Right ventricle myocardium inferior (tissue), 1 donor: ENCODE results near the gene NHS. TPM values are rescaled to one million over a fixed set of nuclear protein-coding genes. Genes with fewer than 3 reads are reported as not detected.

ENCODE experiments used
- ATAC-seq: fragments of 200-7000 bp; cut with Tn5 transposase; one replicate; pipeline ENCODE4 v1.9.1; 2020; ENCODE audit warnings: mild to moderate bottlenecking, moderate library complexity
- DNase-seq: peaks from one replicate; pipeline ENCODE4 v3.0.0; 2021; ENCODE audit errors: missing footprints
- intact Hi-C: fragments of 100-400 bp; cut with DNase I; formaldehyde crosslinking; loops from one replicate; pipeline ENCODE4 v1.11.0; 2022
- microRNA-seq: library from miRNA; unstranded; fragments of <30 nt; microRNA quantifications from one replicate; pipeline ENCODE4 v1.2.0, GENCODE V29; 2020
- total RNA-seq: library from RNA; stranded (reverse); fragmentation: NEBNext Ultra II Directional; extraction: Animal tissue kit (Norgen Biotek cat#: 25700); gene quantifications from one replicate; pipeline ENCODE4 v1.2.1, GENCODE V29; 2021
- donor health status: DM: no; HTN: yes; CAD: no; lungs with severe emphysema.

The NHS gene
- total RNA-seq, 1 donor from 2014 or later, result 2.8 TPM

GRCh38 chrX:17748684-17749083 is 373.7 kb downstream of the NHS start:
- no peak for ATAC-seq
- intact Hi-C loops, result no loop called here
- no peak for DNase-seq

DNA sequence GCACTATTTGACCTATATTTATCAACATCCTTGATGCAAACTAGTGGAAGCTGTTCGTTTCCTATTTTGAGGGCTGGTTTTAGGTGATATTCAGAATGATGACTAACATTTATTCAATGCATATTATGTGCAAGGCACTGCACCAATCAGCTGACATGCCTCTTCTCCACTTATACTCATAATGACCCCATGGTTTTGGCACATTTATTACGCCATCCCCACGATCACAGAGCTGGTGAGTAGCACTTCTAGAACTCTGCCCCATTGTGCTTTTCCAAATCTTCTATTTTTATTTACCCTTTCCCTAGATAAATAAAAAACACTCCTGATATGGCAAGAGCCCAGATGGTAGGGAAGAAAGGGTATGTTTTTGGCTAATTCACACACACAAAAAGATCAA is 375.4 kb downstream of the NHS start:
- ATAC-seq, result no peak
- DNase-seq, result no peak
- intact Hi-C loops, result no loop called here

DNA sequence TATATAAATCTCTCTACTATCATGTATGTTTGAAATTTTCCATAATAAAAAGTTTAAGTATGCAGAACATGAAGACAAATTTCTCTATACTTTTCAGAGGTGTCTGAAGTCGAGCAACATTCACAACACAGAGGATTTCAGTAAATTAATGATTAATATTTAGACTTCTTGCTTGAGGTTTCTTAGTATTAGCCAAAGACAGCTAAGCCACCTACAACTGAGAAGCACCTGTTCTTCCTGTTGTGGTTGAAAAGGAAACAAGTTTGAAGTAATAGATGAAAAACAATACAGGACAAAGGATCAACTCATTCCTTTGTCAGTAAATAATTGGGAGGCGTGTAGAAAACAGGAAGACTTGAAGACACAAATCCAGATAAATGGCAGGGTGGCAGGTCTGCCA is 383.4 kb downstream of the NHS start:
- intact Hi-C loops, result no loop called here
- ATAC-seq (no peak), DNase-seq (no peak)

DNA sequence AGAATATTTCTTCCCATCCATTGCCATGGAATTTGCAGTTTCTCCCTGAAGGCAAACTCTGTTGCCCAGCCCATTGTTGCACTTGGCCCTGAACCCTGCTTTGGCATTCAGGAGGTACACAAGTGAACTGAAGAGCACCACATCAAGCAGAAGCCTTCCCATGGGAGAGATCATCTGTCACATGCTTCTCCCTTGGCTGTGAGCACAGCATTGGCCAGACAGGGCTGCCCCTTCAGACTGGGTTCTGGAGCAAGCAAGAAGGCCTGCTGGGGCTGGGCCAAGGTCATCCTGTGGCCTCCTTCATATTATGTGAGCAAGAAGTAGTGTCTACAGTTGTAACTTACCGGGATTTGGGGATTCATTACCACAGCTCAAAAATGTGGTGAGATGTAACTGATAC is 385.0 kb downstream of the NHS start:
- no peak for DNase-seq
- ATAC-seq, result no peak
- intact Hi-C loops, result no loop called here

GRCh38 chrX:17767734-17768133 is 392.7 kb downstream of the NHS start:
- no peak for DNase-seq
- ATAC-seq, result no peak
- intact Hi-C loops, result no loop called here

DNA sequence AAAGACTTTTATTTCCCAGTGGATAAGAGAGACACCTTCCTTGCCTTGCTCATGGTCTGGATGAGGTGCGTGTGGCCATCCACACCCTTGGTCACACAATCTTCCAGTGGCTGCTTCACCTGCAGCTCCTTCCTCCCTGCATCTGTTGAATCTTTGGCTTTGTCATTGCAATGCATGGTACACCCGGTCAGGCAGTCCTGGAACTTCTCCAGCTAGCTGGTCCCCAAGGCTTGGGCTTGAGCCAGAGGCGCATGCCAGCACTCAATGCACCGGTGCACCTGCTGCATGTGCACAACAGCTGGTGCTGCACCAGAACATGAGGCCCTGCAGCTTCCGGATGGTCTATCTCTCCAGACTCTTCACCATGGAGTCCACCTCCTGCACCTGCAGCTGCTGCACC is 394.0 kb downstream of the NHS start:
- DNase-seq (no peak), ATAC-seq (no peak)
- intact Hi-C loops, result no loop called here

DNA sequence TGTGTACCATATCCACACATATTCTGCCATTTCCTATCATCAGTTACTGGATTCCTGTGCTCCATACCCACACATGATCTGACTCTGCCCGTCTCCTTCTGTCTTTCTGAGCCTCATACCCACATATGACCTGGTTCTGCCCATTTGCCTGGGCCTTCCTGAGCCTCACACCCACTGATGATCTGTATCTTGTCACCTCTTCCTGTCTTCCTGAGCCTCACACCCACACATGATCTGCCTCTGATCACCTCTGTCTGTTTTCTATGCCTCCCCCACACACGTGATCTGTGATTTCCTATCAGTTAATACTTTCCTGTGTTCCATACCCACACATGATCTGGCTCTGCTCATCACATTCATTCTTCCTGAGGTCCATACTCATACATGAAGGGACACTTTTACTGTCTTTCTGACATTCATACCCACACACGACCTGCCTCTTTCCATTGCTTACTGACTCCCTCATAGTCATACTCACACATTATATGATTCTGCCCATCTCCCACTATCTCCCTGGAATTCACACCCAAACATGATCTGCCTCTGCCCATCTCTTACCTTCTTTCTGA is 394.8 kb downstream of the NHS start:
- intact Hi-C loops, result no loop called here

GRCh38 chrX:17773221-17773876 is 398.3 kb downstream of the NHS start:
- ATAC-seq (no peak), DNase-seq (no peak)
- intact Hi-C loops, result no loop called here

More for the DNA sequence above, 394.8 kb downstream of the NHS start:
- ATAC-seq, result no peak
- DNase-seq, result no peak

DNA sequence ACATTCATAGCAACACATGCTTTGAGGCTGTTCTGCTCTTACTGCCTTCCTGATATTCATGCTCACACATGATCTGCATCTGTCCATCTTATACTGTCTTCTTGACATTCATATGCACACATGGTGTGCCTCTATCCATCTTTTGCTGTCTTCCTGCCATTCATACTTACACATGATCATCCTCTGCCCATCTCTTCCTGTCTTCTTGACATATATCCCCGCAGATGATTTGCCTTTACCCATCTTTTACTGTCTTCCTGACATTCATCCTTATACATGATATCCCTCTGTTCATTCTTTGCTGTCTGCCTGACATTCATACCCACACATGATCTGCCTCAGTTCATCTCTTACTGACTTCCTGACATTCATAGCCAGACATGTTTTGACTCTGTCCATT is 399.1 kb downstream of the NHS start:
- intact Hi-C loops, result no loop called here
- DNase-seq, result no peak

DNA sequence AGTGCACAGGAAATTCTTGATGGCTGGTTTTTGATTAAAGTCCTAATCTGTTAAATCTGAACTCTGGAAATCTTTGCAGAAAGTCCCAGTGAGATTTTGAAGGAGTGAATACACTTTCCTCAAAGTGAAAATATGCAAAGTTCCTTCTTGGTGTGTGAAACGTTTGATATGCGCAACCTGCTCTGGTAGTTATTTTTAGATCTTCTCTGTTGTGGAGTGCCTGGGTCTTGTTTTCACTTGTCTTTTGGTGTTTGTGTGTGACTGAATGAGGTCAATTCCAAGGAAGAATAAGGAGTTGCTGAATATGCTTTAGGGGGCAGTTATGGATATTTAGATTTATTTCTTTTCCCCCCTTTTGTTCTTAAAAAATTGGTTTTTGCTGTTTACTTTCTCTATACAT is 404.0 kb downstream of the NHS start:
- intact Hi-C loops, result no loop called here
- DNase-seq, result no peak
- ATAC-seq, result no peak

More for the DNA sequence above, 399.1 kb downstream of the NHS start:
- ATAC-seq, result no peak

DNA sequence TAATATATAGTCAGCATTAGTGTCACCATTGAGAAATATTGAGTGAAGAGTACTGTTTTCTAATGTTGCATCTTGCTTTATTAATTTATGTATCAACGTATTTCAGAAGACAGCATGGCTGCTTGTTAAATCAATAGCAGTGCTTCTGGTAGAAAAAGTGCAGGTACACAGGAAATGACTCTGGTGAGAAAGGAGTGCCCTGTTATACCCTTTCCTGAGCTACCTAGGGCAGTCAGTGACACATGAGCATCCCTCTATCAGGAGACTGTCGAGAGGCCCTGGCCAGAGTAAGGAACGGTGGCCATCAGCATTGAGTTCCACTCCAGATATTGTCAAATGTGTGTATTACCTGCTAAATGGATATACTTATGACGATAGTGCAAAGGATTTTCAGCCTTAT is 404.4 kb downstream of the NHS start:
- DNase-seq, result no peak

More for the DNA sequence above, 404.4 kb downstream of the NHS start:
- intact Hi-C loops, result no loop called here
- no peak for ATAC-seq

Small RNA genes within 50 kb of the gene (microRNA-seq; reads per million reads assigned to microRNA genes)
- gene MIR4768, result not detected
